HG03066 (cell line): ENCODE results near the gene QRICH2.
A peak's percentile ranks its signal among the peaks of the same experiment; 100 is the strongest.
"Not testable (repeated sequence)": the region's sequence is repeated elsewhere in the genome, so short reads cannot be mapped to it uniquely, and the experiment has no call there.

ENCODE experiments used
- ATAC-seq: cut with Tn5 transposase; IDR thresholded peaks from one replicate; pipeline ENCODE4 v1.9.1; 2021; ENCODE audit warnings: low read depth; ENCODE audit not compliant: unreplicated experiment

The QRICH2 gene

GRCh38 chr17:76307966-76308338, at the start of gene QRICH2:
Gene QRICH2, minus strand, starts transcription at chr17:76308276. Its CDS starts 278 bp downstream, at chr17:76307998.
- no peak for ATAC-seq

GRCh38 chr17:76357597-76358158, 49.6 kb upstream of the QRICH2 start:
- no peak for ATAC-seq

DNA sequence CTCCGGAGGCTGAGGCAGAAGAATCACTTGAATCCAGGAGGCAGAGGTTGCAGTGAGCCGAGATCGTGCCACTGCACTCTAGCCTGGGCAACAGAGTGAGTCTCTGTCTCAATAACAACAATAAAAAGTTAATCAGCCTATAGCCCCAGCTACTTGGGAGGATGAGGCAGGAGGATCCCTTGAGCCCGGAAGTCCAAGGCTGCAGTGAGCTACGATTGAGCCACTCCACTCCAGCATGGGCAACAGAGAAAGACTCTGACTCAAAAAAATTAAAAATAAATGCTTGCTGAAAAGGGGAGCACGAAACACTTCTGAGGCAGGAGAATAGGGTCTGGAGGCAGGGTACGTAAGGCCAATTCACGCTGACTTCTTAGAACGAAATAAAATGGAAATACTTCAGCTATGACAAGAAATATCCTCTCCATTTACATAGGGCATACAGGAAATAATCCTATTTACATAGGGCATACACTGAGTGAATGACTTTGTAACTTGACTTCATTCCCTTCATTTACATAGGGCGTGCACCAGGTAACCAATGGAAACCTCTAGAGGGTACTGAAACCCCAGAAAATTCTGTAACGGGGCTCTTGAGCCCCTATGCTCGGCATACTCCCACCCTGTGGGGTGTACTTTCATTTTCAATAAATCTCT, 48.9 kb upstream of the QRICH2 start:
- no peak for ATAC-seq

DNA sequence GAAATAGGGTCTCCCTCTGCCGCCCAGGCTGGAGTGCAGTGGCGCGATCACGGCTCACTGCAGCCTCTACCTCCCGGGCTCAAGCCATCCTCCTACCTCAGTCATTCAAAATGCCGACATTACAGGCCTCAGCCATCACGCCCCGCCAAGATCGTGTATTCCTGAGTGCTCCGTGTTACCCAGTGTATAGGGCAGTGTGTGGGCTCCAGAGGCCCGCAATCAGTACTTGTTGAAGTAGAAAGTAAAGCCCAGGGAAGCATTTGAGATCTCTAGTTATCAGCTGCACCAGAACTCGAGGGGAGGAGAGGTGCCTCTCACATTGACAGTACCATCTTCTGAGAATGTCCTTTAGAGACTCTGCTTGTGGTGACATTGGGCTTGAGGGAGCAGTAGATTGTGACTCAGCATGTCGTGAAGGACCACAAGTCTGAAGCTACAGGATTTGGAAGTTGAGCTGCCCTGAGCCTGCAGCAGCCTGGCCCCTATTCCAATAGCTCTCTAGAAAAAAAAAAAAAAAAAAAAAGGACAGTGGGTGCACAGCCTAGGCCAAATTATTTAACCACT, 46.8 kb upstream of the QRICH2 start:
- no peak for ATAC-seq

DNA sequence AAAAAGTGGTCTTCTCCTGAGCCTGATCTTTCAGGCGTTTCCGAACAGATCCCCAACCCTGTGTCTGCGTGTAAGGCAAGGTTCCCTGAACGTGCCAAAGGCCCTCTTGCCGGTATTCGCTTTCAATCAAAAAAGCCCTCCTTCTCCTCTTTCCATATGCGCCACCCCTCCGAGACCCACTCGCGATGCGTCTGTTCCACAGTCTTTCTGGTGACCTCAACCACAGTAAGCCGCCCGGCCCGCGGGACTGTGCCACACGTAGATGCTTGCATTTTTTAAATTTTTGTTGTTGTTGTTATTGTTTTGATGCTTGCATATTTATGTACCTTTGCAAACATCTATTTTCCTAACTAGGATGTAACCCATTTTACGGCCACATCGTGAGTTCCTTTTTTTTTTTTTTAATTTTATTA, 46.2 kb upstream of the QRICH2 start:
- ATAC-seq: no peak

GRCh38 chr17:76353599-76354316, 45.7 kb upstream of the QRICH2 start, which contains the start of gene PRPSAP1:
Gene PRPSAP1, minus strand, starts transcription at chr17:76353916. Its CDS starts 213 bp downstream, at chr17:76353703.
- peak; percentile 84 for ATAC-seq

GRCh38 chr17:76353004-76353598, 45.0 kb upstream of the QRICH2 start:
- ATAC-seq: peak; percentile 11

DNA sequence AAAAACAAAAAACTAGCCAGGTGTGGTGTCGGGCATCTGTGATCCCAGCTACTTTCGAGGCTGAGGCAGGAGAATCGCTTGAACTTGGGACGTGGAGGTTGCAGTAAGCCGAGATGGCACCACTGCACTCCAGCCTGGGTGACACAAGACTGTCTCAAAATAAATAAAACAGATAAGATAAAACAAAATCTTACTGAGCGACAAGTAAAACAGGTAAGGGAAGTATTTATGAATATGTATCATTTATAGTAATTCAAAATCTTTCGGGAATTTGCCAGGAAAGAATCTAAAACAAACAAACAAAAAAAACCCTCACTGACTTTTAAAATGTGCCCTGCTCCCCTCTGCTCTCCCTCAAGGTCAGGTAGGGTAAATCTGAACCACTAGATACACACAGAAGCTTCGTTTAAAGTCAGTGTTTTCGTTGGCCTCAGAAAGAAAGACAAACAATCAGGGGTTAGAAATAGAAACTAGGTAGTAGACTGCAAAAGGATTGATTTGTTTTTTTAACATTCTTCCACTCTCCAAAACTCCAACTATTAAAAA, 43.5 kb upstream of the QRICH2 start:
- no peak for ATAC-seq

DNA sequence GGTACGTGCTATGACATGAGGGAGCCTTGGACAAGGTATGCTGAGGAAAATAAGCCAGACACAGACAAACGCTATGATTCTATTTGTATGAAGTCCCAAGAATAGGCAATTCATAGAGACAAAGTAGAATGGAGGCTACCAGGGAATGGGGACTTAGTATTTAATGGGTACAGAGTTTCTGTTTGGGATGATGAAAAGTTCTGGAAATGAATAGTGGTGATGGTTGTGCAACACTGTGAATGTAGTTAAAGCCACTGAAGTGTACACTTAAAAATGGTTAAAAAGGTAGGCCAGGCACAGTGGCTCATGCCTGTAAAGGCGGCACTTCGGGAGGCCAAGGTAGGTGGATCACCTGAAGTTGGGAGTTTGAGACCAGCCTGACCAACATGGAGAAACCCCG, 42.4 kb upstream of the QRICH2 start:
- ATAC-seq: no peak

- ATAC-seq: not testable (repeated sequence)
Measured at GRCh38 chr17:76346936-76347335, 38.9 kb upstream of the QRICH2 start.

DNA sequence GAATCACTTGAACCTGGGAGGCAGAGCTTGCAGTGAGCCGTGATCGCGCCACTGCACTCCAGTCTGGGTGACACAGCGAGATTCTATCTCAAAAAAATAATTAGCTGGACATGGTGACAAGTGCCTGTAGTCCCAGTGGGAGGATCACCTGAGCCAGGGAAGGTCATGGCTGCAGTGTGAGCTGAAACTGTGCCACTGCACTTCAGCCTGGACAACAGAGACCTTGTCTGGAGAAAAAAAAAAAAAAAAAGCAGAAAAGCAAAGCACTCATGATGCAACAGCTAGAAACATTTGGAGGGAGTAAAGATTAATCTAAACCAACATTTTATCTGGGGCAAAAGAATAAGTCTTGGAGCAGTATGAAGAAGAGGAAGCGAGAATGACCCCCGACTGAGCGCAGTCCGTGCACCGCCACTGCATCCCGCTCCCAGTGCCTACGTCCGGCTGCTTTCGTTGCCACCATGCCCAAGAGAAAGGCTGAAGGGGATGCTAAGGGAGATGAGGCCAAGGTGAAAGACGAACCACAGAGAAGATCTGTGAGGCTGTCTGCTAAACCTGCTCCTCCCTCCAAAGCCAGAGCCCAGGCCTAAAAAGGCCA, 37.4 kb upstream of the QRICH2 start:
- ATAC-seq: no peak

DNA sequence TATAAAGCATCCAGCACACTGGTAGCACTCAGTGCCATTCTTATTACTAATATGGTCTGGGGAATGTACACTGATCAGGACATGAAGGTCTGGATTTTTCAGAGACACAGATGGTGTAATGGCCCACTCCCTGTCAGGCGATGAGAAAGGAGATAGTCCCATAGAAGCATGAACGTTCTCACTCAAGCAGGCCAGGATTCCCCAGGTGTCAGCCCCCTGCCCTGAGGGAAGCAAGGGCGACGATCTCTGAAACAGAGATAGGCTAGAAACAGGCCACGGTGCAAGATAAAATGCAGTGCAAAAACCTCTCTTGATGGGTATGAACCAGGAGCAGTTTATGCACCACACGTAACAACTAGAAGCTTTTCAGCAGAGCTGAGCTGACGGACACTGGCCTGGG, 35.0 kb upstream of the QRICH2 start:
- ATAC-seq: no peak

DNA sequence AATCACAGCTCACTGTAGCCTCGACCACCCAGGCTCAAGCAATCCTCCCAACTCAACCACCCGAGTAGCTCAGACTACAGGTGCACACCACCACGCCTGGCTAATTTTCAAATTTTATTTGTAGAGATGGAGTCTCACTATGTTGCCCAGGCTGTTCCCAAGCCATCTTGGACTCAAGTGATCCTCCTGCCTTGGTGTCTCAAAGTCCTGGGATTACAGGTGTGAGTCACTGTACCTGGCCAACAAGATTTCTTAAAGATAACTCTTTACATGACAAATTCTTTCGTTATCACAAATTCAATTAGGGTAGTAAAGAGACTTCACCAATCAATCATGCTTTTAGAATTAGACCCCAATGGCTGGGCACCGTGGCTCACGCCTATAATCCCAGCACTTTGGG, 33.2 kb upstream of the QRICH2 start:
- ATAC-seq: no peak

DNA sequence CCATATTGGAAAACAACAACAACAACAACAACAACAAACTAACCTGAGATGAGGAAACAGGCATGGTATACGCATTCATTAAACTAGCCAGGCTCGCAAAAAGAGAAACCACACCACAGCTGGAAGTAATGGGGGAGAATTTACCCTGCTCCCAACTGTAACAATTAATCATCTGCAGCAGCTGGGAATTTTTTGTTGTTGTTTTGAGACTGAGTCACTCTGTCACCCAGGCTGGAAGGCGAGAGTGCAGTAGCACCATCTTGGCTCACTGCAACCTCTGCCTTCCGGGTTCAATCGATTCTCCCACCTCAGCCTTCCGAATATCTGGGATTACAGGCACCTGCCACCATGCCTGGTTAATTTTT, 29.3 kb upstream of the QRICH2 start:
- no peak for ATAC-seq

GRCh38 chr17:76336756-76337412, 28.8 kb upstream of the QRICH2 start:
- ATAC-seq: no peak

- no peak for ATAC-seq
Measured at GRCh38 chr17:76335716-76336381, 27.8 kb upstream of the QRICH2 start.

DNA sequence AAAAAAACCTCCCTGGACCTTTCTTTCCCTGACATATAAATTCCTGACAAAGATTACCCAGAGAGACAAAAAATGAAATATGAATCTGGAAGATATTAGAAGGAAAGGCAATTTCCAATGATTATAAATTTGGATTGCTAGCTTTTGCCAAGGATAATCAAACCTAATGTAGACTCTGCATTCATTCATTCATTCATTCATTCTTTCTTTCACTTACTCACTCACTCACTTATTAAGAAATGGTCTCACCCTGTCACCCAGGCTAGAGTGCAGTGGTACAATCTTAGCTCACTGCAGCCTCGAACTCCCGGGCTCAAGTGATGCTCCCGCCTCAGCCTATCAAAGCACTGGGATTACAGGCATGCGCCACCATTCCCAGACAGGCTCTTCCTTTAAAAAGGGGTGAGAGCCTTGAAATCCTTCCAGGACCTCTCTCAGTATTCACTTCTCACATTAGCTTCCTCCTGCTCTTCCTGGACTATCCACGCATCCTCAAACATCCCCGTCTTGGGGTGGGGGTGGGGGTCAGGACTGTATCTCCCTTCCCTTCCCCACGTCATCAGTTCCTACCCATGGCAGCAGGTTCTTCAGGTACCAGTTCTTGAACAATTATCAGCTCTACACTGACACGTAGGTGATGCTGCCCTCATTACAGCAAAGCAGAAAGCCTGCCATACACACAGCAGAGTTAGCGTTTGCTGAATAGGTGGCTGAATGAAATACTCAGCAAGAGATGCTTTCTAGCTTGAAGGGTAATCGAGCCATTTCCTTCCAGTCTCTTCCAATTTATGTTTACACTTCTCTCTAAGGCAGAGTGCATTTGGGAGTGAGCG, 25.8 kb upstream of the QRICH2 start:
- no peak for ATAC-seq

GRCh38 chr17:76331083-76331482, 23.0 kb upstream of the QRICH2 start:
- no peak for ATAC-seq

- no peak for ATAC-seq
Measured at GRCh38 chr17:76329664-76330063, 21.6 kb upstream of the QRICH2 start.
